KMS-11 (cell line): ENCODE data around the gene RHEBL1.

Experiments
- H2AFZ ChIP-seq: fragments of 200-600 bp; sonication (generic); 2 replicates; pipeline ENCODE4 v1.6.1; 2016; ENCODE audit warnings: antibody characterized with exemption, mixed run types, low read depth
- H3K27ac ChIP-seq: fragments of 200-600 bp; sonication (generic); 2 replicates; pipeline ENCODE4 v1.6.1; 2016; ENCODE audit warnings: mild to moderate bottlenecking, mixed run types
- H3K27me3 ChIP-seq: fragments of 200-600 bp; sonication (generic); 2 replicates; pipeline ENCODE4 v1.6.1; 2017; ENCODE audit warnings: mild to moderate bottlenecking, low read depth, mixed run types, moderate library complexity; ENCODE audit not compliant: insufficient read depth
- H3K36me3 ChIP-seq: fragments of 200-600 bp; sonication (generic); 2 replicates; pipeline ENCODE4 v1.6.1; 2017; ENCODE audit warnings: mild to moderate bottlenecking, mixed run types; ENCODE audit not compliant: insufficient read depth
- H3K4me1 ChIP-seq: fragments of 200-600 bp; sonication (generic); 2 replicates; pipeline ENCODE4 v1.6.1; 2016; ENCODE audit warnings: mild to moderate bottlenecking, low read depth, mixed run types; ENCODE audit not compliant: poor library complexity, severe bottlenecking
- H3K4me2 ChIP-seq: fragments of 200-600 bp; sonication (generic); 2 replicates; pipeline ENCODE4 v1.7.0; 2016; ENCODE audit warnings: mild to moderate bottlenecking, mixed run types
- H3K4me3 ChIP-seq: fragments of 200-600 bp; sonication (generic); IDR thresholded peaks from 2 replicates; pipeline ENCODE4 v1.6.1; 2017; ENCODE audit warnings: low read depth, low read length, mixed read lengths; ENCODE audit not compliant: insufficient read depth
- H3K79me2 ChIP-seq: fragments of 200-600 bp; sonication (generic); 2 replicates; pipeline ENCODE4 v1.6.1; 2016; ENCODE audit warnings: low read depth, mixed run types; ENCODE audit not compliant: insufficient read depth
- H3K9ac ChIP-seq: fragments of 200-600 bp; sonication (generic); 2 replicates; pipeline ENCODE4 v1.6.1; 2016; ENCODE audit warnings: mild to moderate bottlenecking, mixed run types
- H4K20me1 ChIP-seq: fragments of 200-600 bp; sonication (generic); 2 replicates; pipeline ENCODE4 v1.6.1; 2016; ENCODE audit warnings: mild to moderate bottlenecking, mixed run types; ENCODE audit not compliant: insufficient read depth
- CTCF ChIP-seq: fragments of 200-600 bp; sonication (generic); conservative IDR thresholded peaks from 2 replicates; pipeline ENCODE4 v1.6.1; 2017; ENCODE audit warnings: low read depth, mild to moderate bottlenecking, antibody characterized with exemption, low read length, moderate library complexity, mixed read lengths

The RHEBL1 gene

DNA sequence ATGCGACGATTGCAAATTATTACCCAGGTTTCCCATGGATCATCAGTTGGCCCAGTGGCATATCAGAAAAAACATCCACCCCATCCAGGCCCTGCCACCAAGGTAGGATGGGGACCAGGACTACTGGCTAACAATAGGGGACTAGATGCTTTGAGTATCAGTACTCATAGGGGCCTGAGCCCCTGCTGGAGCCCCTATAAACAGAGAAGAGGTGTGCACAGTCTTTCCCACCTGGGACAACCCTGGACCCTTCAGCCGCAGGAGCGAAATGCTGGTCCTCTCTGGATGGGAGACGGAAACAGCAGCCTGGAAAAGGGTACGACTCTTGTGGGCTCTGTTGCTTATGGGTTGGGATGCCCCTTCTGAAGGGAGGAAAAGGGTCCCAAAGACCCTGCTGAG is 19.2 kb upstream of the RHEBL1 start:
- no peak overlapping the region for H3K9ac ChIP-seq
- H3K4me1 ChIP-seq = peaks cover 23% of the 10 kb centered on the region
- no peak overlapping the region for H3K27ac ChIP-seq
- peak overlapping the region; percentile 92; the same call in 1 of the 2 replicates for H2AFZ ChIP-seq
- H4K20me1 ChIP-seq = no peaks in the 10 kb centered on the region
- peak overlapping the region; percentile 68 for H3K4me2 ChIP-seq
- H3K36me3 ChIP-seq = no peaks in the 10 kb centered on the region
- H3K4me3 ChIP-seq = no peak overlapping the region
- no peaks in the 10 kb centered on the region for H3K79me2 ChIP-seq
- H3K27me3 ChIP-seq = peaks cover 37% of the 10 kb centered on the region
- TF ChIP-seq CTCF = no peak

GRCh38 chr12:49088150-49088931 is 18.6 kb upstream of the RHEBL1 start:
- peaks cover 23% of the 10 kb centered on the region for H3K4me1 ChIP-seq
- no peaks in the 10 kb centered on the region for H4K20me1 ChIP-seq
- no peak overlapping the region for H3K27ac ChIP-seq
- no peak overlapping the region for H3K9ac ChIP-seq
- peak; percentile 92 for TF ChIP-seq CTCF
- no peak overlapping the region for H3K4me3 ChIP-seq
- no peaks in the 10 kb centered on the region for H3K36me3 ChIP-seq
- H3K4me2 ChIP-seq = peak overlapping the region; percentile 68
- no peaks in the 10 kb centered on the region for H3K79me2 ChIP-seq
- H3K27me3 ChIP-seq = peaks cover 32% of the 10 kb centered on the region
- peak overlapping the region; percentile 92 for H2AFZ ChIP-seq

DNA sequence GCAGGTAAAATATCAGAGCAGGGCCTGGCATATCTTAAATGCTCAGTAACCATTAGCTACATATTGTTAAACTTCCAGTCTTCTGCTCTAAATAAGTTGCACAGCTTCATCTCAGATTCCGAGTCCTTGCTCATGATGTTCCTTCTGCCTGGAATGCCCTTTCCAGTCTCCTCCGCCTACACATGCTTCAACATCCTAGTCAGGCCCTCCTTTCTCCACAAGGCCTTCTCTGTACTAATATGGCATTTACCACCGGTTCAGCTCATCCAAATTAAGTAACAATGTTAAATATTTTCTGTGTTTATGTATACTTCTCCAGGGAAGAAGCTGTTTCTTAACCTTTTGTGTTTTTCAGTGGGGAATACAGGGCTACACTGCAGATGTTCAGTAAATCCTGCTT is 16.3 kb upstream of the RHEBL1 start:
- Histone ChIP-seq H3K36me3 (no peaks in the 10 kb centered on the region), H3K27me3 (peaks cover 10% of the 10 kb centered on the region; the same call in 1 of the 2 replicates), H3K79me2 (no peaks in the 10 kb centered on the region), H3K27ac (no peak overlapping the region), H4K20me1 (no peaks in the 10 kb centered on the region), H3K4me2 (no peak overlapping the region), H3K4me3 (no peak overlapping the region), H2AFZ (no peak overlapping the region), H3K9ac (no peak overlapping the region), H3K4me1 (peaks cover 6% of the 10 kb centered on the region)
- TF ChIP-seq CTCF = no peak

GRCh38 chr12:49084438-49084837 is 14.7 kb upstream of the RHEBL1 start:
- Histone ChIP-seq H3K4me3 (no peak overlapping the region), H3K9ac (no peak overlapping the region), H3K27ac (no peak overlapping the region), H3K79me2 (no peaks in the 10 kb centered on the region), H3K36me3 (no peaks in the 10 kb centered on the region), H4K20me1 (no peaks in the 10 kb centered on the region), H2AFZ (no peak overlapping the region), H3K27me3 (peaks cover 6% of the 10 kb centered on the region; the same call in 1 of the 2 replicates), H3K4me1 (peaks cover 6% of the 10 kb centered on the region), H3K4me2 (no peak overlapping the region)
- TF ChIP-seq CTCF = no peak
